ENCODE data around the gene GNS. TPM values are rescaled to one million over a fixed set of nuclear protein-coding genes. Genes with fewer than 3 reads are reported as not detected.

The GNS gene
- total and polyA plus RNA-seq, 8 donors: 7.1 to 66.0 (median 26.0) TPM

GRCh38 chr12:64752833-64753238, 6.4 kb downstream of the GNS start:
- peaks cover 0 to 11% (median 0%) of the 10 kb centered on the region in 3 donors for H3K36me3 ChIP-seq
- FAIRE-seq: no peak
- DNase-seq: no peak
- intact Hi-C loops (cut with DNase I): no loop called here
- no peak for TF ChIP-seq CTCF (IDR thresholded peaks at IDR 0.05)
- ATAC-seq: peak in 2 of 4 donors; percentile 28 to 49
- H3K4me3 ChIP-seq: no peak overlapping the region
- peak overlapping the region in 1 of 4 donors; percentile 5 for H3K27ac ChIP-seq
- no peaks in the 10 kb centered on the region for H3K27me3 ChIP-seq
- 83 to 92% methylated on average over 4 of the region's 4 CpGs for WGBS, 2 donors
- no peaks in the 10 kb centered on the region for H3K9me3 ChIP-seq
- H3K4me1 ChIP-seq: peaks cover 0 to 4% (median 0%) of the 10 kb centered on the region in 3 donors

- no peaks in the 10 kb centered on the region for H3K9me3 ChIP-seq
- H3K4me1 ChIP-seq: no peaks in the 10 kb centered on the region
- TF ChIP-seq CTCF (IDR thresholded peaks at IDR 0.05): no peak
- H3K36me3 ChIP-seq: peaks cover 0 to 11% (median 0%) of the 10 kb centered on the region in 3 donors
- H3K4me3 ChIP-seq: no peak overlapping the region
- no peak for DNase-seq
- H3K27ac ChIP-seq: no peak overlapping the region
- intact Hi-C loops (cut with DNase I): no loop called here
- FAIRE-seq: no peak
- no peaks in the 10 kb centered on the region for H3K27me3 ChIP-seq
- ATAC-seq: no peak
Observed at GRCh38 chr12:64752032-64752431, 7.2 kb downstream of the GNS start.

GRCh38 chr12:64749461-64750200, 9.6 kb downstream of the GNS start:
- FAIRE-seq (no peak), DNase-seq (no peak), ATAC-seq (peak in 1 of 4 donors; percentile 32)
- Histone ChIP-seq H3K27ac (no peak overlapping the region), H3K27me3 (no peaks in the 10 kb centered on the region), H3K4me1 (peaks cover 3 to 9% (median 3%) of the 10 kb centered on the region in 3 donors), H3K4me3 (no peak overlapping the region), H3K36me3 (peaks cover 0 to 11% (median 0%) of the 10 kb centered on the region in 3 donors), H3K9me3 (no peaks in the 10 kb centered on the region)
- intact Hi-C loops (cut with DNase I): no loop called here
- 89 to 90% methylated on average over 15 of the region's 15 CpGs for WGBS, 2 donors
- TF ChIP-seq CTCF (IDR thresholded peaks at IDR 0.05): no peak

GRCh38 chr12:64747695-64748094, 11.5 kb downstream of the GNS start:
- Histone ChIP-seq H3K9me3 (no peaks in the 10 kb centered on the region), H3K27me3 (no peaks in the 10 kb centered on the region), H3K27ac (no peak overlapping the region), H3K4me3 (no peak overlapping the region), H3K4me1 (peaks cover 5 to 12% (median 6%) of the 10 kb centered on the region in 3 donors), H3K36me3 (peaks cover 0 to 20% (median 0%) of the 10 kb centered on the region in 3 donors)
- intact Hi-C loops (cut with DNase I): no loop called here
- no peak for FAIRE-seq
- ATAC-seq: no peak
- DNase-seq: no peak
- no peak for TF ChIP-seq CTCF (IDR thresholded peaks at IDR 0.05)
- 22 to 28% methylated on average over 2 of the region's 2 CpGs for WGBS, 2 donors

GRCh38 chr12:64746663-64747062, 12.5 kb downstream of the GNS start:
- no peaks in the 10 kb centered on the region for H3K27me3 ChIP-seq
- peaks cover 5 to 12% (median 6%) of the 10 kb centered on the region in 3 donors for H3K4me1 ChIP-seq
- H3K27ac ChIP-seq: no peak overlapping the region
- DNase-seq: no peak
- 73 to 82% methylated on average over 2 of the region's 2 CpGs for WGBS, 2 donors
- no peak for FAIRE-seq
- intact Hi-C loops (cut with DNase I): no loop called here
- no peak for ATAC-seq
- no peak overlapping the region for H3K4me3 ChIP-seq
- no peaks in the 10 kb centered on the region for H3K9me3 ChIP-seq
- peaks cover 0 to 22% (median 0%) of the 10 kb centered on the region in 3 donors for H3K36me3 ChIP-seq
- no peak for TF ChIP-seq CTCF (IDR thresholded peaks at IDR 0.05)

All from pancreas (tissue), 10 donors.